ENCODE results near the gene MAGEA3.
"Not testable (repeated sequence)": the region's sequence is repeated elsewhere in the genome, so short reads cannot be mapped to it uniquely, and the experiment has no call there.

DNA sequence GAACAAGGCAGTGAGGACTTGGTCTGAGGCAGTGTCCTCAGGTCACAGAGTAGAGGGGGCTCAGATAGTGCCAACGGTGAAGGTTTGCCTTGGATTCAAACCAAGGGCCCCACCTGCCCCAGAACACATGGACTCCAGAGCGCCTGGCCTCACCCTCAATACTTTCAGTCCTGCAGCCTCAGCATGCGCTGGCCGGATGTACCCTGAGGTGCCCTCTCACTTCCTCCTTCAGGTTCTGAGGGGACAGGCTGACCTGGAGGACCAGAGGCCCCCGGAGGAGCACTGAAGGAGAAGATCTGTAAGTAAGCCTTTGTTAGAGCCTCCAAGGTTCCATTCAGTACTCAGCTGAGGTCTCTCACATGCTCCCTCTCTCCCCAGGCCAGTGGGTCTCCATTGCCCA lies 1.8 kb downstream of the MAGEA3 start:
- TF ChIP-seq LEF1 (IDR thresholded peaks at IDR 0.05; ENCODE audit: borderline replicate concordance); NFRKB (IDR thresholded peaks at IDR 0.05); SP1 (IDR thresholded peaks at IDR 0.05); FOXA1 (IDR thresholded peaks at IDR 0.05); HDGF (IDR thresholded peaks at IDR 0.05; ENCODE audit: borderline replicate concordance); FOXM1 (IDR thresholded peaks at IDR 0.05; ENCODE audit: borderline replicate concordance); SUZ12 (IDR thresholded peaks at IDR 0.05); BHLHE40 (IDR thresholded peaks at IDR 0.05; ENCODE audit: borderline replicate concordance); PKNOX1 (IDR thresholded peaks at IDR 0.05); CTBP1 (IDR thresholded peaks at IDR 0.05; ENCODE audit: borderline replicate concordance); FOXK2 (IDR thresholded peaks at IDR 0.05): not testable (repeated sequence)

Measured in HEK293T (cell line).